ENCODE data around the gene DCAF8L2.

DCAF8L2 gene

DNA sequence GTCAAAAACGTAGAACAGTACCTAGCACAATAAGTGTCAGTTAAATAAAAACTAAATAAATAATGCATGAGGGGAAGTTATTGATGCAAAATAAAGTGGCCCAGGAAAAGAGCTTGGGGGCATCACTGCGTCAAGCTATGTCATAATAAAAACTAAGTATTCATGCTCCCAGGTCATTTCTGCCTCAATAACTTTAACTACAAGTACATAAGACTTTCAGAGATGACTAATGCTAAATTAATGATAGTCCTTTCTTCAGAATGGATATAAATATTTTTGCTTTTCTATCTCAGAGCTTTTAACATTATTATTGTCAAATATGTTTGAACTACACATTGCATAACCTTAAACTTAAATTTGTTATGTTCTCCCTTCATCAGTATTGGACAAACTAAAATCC, 125.5 kb downstream of the DCAF8L2 start:
- no peak for TF ChIP-seq TAF1 (IDR thresholded peaks at IDR 0.05; ENCODE audit: low read depth)
- TF ChIP-seq EGR1 (IDR thresholded peaks at IDR 0.05), result no peak
- no peak for TF ChIP-seq YY1 (IDR thresholded peaks at IDR 0.05; ENCODE audit: low read depth)
- TF ChIP-seq, protein P1, sequence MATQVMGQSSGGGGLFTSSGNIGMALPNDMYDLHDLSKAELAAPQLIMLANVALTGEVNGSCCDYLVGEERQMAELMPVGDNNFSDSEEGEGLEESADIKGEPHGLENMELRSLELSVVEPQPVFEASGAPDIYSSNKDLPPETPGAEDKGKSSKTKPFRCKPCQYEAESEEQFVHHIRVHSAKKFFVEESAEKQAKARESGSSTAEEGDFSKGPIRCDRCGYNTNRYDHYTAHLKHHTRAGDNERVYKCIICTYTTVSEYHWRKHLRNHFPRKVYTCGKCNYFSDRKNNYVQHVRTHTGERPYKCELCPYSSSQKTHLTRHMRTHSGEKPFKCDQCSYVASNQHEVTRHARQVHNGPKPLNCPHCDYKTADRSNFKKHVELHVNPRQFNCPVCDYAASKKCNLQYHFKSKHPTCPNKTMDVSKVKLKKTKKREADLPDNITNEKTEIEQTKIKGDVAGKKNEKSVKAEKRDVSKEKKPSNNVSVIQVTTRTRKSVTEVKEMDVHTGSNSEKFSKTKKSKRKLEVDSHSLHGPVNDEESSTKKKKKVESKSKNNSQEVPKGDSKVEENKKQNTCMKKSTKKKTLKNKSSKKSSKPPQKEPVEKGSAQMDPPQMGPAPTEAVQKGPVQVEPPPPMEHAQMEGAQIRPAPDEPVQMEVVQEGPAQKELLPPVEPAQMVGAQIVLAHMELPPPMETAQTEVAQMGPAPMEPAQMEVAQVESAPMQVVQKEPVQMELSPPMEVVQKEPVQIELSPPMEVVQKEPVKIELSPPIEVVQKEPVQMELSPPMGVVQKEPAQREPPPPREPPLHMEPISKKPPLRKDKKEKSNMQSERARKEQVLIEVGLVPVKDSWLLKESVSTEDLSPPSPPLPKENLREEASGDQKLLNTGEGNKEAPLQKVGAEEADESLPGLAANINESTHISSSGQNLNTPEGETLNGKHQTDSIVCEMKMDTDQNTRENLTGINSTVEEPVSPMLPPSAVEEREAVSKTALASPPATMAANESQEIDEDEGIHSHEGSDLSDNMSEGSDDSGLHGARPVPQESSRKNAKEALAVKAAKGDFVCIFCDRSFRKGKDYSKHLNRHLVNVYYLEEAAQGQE (IDR thresholded peaks at IDR 0.05; ENCODE audit: low read depth), result no peak
- no peak for TF ChIP-seq ZBTB7A (IDR thresholded peaks at IDR 0.05; ENCODE audit: low read depth)
- TF ChIP-seq, protein P2, sequence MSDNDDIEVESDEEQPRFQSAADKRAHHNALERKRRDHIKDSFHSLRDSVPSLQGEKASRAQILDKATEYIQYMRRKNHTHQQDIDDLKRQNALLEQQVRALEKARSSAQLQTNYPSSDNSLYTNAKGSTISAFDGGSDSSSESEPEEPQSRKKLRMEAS (IDR thresholded peaks at IDR 0.05), result no peak
- no peak for TF ChIP-seq FOXM1 (IDR thresholded peaks at IDR 0.05; ENCODE audit: borderline replicate concordance, low read depth)
- no peak for TF ChIP-seq CREB1 (IDR thresholded peaks at IDR 0.05; ENCODE audit: low read depth)
- no peak for TF ChIP-seq TEAD4 (IDR thresholded peaks at IDR 0.05)
- TF ChIP-seq TCF12 (IDR thresholded peaks at IDR 0.05; ENCODE audit: low read depth), result no peak
- no peak for TF ChIP-seq NFIC (IDR thresholded peaks at IDR 0.05)
- TF ChIP-seq, protein P3, sequence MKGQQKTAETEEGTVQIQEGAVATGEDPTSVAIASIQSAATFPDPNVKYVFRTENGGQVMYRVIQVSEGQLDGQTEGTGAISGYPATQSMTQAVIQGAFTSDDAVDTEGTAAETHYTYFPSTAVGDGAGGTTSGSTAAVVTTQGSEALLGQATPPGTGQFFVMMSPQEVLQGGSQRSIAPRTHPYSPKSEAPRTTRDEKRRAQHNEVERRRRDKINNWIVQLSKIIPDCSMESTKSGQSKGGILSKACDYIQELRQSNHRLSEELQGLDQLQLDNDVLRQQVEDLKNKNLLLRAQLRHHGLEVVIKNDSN (IDR thresholded peaks at IDR 0.05), result no peak

DNA sequence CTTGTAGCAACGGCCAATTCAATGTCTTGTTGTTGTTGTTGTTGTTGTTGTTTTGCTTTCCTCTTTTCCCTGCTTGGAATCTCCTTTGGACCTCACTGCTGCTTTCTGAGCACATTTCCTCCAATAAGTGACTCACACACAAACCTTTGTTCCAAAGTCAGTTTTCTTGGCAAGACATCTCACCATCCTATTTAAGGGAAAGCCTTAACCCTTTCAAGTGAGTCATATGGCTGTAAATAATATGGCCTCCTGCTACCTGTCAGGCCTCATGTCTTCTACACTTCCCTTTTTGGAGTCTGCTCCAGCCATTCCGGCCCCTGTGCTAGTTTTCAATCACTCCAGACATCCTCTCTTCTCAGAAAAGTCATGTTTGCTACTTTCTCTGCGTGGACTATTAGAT, 138.1 kb downstream of the DCAF8L2 start:
- no peak for TF ChIP-seq TEAD4 (IDR thresholded peaks at IDR 0.05)
- TF ChIP-seq, protein P3 (IDR thresholded peaks at IDR 0.05), result no peak
- no peak for TF ChIP-seq ZBTB7A (IDR thresholded peaks at IDR 0.05; ENCODE audit: low read depth)
- no peak for TF ChIP-seq YY1 (IDR thresholded peaks at IDR 0.05; ENCODE audit: low read depth)
- TF ChIP-seq NFIC (IDR thresholded peaks at IDR 0.05), result no peak
- TF ChIP-seq EGR1 (IDR thresholded peaks at IDR 0.05), result no peak
- no peak for TF ChIP-seq CREB1 (IDR thresholded peaks at IDR 0.05; ENCODE audit: low read depth)
- TF ChIP-seq CEBPB (IDR thresholded peaks at IDR 0.05), result no peak
- TF ChIP-seq, protein P1 (IDR thresholded peaks at IDR 0.05; ENCODE audit: low read depth), result no peak
- TF ChIP-seq, protein P2 (IDR thresholded peaks at IDR 0.05), result no peak
- no peak for TF ChIP-seq RAD21 (IDR thresholded peaks at IDR 0.05; ENCODE audit: low read depth)
- no peak for TF ChIP-seq FOXM1 (IDR thresholded peaks at IDR 0.05; ENCODE audit: borderline replicate concordance, low read depth)
- TF ChIP-seq TAF1 (IDR thresholded peaks at IDR 0.05; ENCODE audit: low read depth), result no peak
- no peak for TF ChIP-seq TCF12 (IDR thresholded peaks at IDR 0.05; ENCODE audit: low read depth)
- TF ChIP-seq EP300 (IDR thresholded peaks at IDR 0.05; ENCODE audit: borderline replicate concordance), result no peak

DNA sequence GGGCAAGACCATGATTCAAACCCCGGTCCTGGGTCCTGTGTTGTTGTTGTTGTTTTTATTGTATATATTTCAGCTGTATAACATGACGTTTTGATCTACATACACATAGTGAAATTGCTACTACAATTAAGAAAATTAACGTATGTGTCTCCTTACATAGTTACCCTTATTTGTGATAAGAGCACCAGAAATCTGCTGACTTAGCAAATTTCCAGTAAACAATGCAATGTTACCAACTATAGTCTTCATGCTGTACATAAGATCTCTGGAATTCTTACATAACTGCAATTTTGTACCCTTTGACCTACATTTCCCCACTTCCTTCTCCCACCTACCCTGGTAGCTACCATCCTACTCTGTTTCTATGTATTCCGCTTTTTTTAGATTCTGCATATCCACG, 141.8 kb downstream of the DCAF8L2 start:
- TF ChIP-seq EGR1 (IDR thresholded peaks at IDR 0.05) (no peak), RAD21 (IDR thresholded peaks at IDR 0.05; ENCODE audit: low read depth) (no peak), YY1 (IDR thresholded peaks at IDR 0.05; ENCODE audit: low read depth) (no peak), TCF12 (IDR thresholded peaks at IDR 0.05; ENCODE audit: low read depth) (no peak), CEBPB (IDR thresholded peaks at IDR 0.05) (no peak), CREB1 (IDR thresholded peaks at IDR 0.05; ENCODE audit: low read depth) (no peak), EP300 (IDR thresholded peaks at IDR 0.05; ENCODE audit: borderline replicate concordance) (no peak), NFIC (IDR thresholded peaks at IDR 0.05) (no peak), TEAD4 (IDR thresholded peaks at IDR 0.05) (no peak)
- TF ChIP-seq, protein P3 (IDR thresholded peaks at IDR 0.05), result no peak
- TF ChIP-seq, protein P2 (IDR thresholded peaks at IDR 0.05), result no peak

DNA sequence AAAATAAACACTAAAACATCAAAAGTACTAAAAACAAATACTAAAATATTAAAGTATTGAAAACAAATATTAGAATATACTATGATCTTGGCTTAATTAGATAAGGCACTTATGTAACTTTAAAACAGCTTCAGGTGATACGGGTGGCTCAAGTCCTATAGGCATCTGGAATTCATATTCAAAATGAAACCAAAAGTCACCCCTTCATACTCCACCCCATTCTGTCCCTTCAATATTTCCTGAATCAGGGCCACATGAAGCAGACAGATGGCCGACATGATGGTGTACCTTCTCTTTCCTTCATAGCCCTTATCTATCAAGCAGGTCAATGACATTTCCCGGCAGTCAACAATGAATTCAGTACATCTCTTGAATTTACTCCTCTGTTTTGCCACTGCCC, 145.8 kb downstream of the DCAF8L2 start:
- TF ChIP-seq, protein P2 (IDR thresholded peaks at IDR 0.05), result no peak
- TF ChIP-seq FOXM1 (IDR thresholded peaks at IDR 0.05; ENCODE audit: borderline replicate concordance, low read depth), result no peak
- TF ChIP-seq RAD21 (IDR thresholded peaks at IDR 0.05; ENCODE audit: low read depth), result no peak
- no peak for TF ChIP-seq EP300 (IDR thresholded peaks at IDR 0.05; ENCODE audit: borderline replicate concordance)
- no peak for TF ChIP-seq EGR1 (IDR thresholded peaks at IDR 0.05)
- TF ChIP-seq, protein P3 (IDR thresholded peaks at IDR 0.05), result no peak

DNA sequence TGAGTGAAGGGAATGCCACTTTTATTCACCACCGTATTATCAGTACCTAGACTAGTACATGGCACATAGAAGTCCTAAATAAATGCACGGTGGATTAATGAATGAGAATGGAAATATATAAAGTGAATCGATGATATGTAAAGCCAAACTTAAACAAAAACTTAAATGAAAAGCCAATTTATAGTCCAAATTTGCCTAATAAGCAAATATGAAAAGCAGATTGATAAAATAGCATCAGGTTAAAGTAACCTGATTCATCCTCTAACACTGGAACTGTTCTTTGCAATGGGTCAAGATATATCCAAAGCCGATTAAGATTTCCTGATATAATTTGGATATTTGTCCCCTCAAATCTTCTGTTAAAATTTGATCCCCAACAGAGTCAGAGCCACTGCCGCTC, 150.8 kb downstream of the DCAF8L2 start:
- no peak for TF ChIP-seq TAF1 (IDR thresholded peaks at IDR 0.05; ENCODE audit: low read depth)
- no peak for TF ChIP-seq NFIC (IDR thresholded peaks at IDR 0.05)
- TF ChIP-seq RAD21 (IDR thresholded peaks at IDR 0.05; ENCODE audit: low read depth), result no peak
- TF ChIP-seq, protein P2 (IDR thresholded peaks at IDR 0.05), result no peak
- no peak for TF ChIP-seq CREB1 (IDR thresholded peaks at IDR 0.05; ENCODE audit: low read depth)
- no peak for TF ChIP-seq CEBPB (IDR thresholded peaks at IDR 0.05)
- no peak for TF ChIP-seq EGR1 (IDR thresholded peaks at IDR 0.05)
- TF ChIP-seq, protein P1 (IDR thresholded peaks at IDR 0.05; ENCODE audit: low read depth), result no peak
- TF ChIP-seq FOXM1 (IDR thresholded peaks at IDR 0.05; ENCODE audit: borderline replicate concordance, low read depth), result no peak
- TF ChIP-seq EP300 (IDR thresholded peaks at IDR 0.05; ENCODE audit: borderline replicate concordance), result no peak
- TF ChIP-seq, protein P3 (IDR thresholded peaks at IDR 0.05), result no peak
- TF ChIP-seq YY1 (IDR thresholded peaks at IDR 0.05; ENCODE audit: low read depth), result no peak
- no peak for TF ChIP-seq ZBTB7A (IDR thresholded peaks at IDR 0.05; ENCODE audit: low read depth)
- no peak for TF ChIP-seq TEAD4 (IDR thresholded peaks at IDR 0.05)
- no peak for TF ChIP-seq TCF12 (IDR thresholded peaks at IDR 0.05; ENCODE audit: low read depth)

Measured in Ishikawa (cell line).